NCI-H1930 (cell line): ENCODE data around the gene NFKBIZ.

Experiments used
- DNase-seq, 2 experiments: peaks; one replicate each; lab custom pipeline; 2025; lab: John Stamatoyannopoulos, UW

NFKBIZ gene

GRCh38 chr3:101848754-101849713 lies at the start of gene NFKBIZ:
NFKBIZ (plus strand) TSS chr3:101849514; CDS start chr3:101849629, 115 bp downstream.
- DNase-seq, result peak; percentile 57 to 73

- no peak for DNase-seq
Measured at GRCh38 chr3:101801174-101801573, 48.1 kb upstream of the NFKBIZ start.

- DNase-seq, result no peak
Measured at GRCh38 chr3:101802179-101802578, 47.1 kb upstream of the NFKBIZ start.

DNA sequence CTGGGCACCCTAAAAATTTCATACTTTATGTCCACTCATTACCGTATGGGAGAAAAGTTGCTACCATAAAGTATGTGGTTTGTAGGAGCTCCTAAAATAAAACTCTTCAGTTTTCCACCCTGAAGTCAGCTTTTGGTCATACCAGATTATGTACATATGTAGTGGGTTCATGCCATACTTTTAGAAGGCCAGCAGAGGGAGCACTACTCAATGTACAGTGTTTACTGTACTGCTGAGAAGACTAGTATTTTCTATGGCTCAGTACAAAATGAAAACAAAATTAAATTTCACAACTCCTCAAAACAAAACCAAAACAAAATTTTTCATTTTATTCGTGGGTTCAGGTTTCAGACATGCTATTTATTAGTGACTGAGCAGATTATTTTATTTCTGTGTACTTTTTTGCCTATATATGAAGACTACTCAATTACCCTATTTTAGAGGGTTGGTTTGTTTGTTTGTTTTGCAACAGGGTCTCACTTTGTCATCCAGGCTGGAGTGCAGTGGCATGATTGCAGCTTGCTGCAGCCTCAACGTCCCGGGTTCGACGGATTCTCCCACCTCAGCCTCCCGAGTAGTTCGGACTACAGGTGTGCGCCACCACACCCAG lies 46.0 kb upstream of the NFKBIZ start:
- DNase-seq, result peak in 1 of 2 experiments; percentile 25

GRCh38 chr3:101803939-101804338 lies 45.4 kb upstream of the NFKBIZ start:
- no peak for DNase-seq

GRCh38 chr3:101806491-101806890 lies 42.8 kb upstream of the NFKBIZ start:
- DNase-seq, result no peak

GRCh38 chr3:101807888-101808287 lies 41.4 kb upstream of the NFKBIZ start:
- DNase-seq, result no peak

GRCh38 chr3:101809178-101810021 lies 39.9 kb upstream of the NFKBIZ start:
- DNase-seq, result peak in 1 of 2 experiments; percentile 4

GRCh38 chr3:101810022-101810418 lies 39.3 kb upstream of the NFKBIZ start:
- no peak for DNase-seq

GRCh38 chr3:101811875-101812274 lies 37.4 kb upstream of the NFKBIZ start:
- no peak for DNase-seq

GRCh38 chr3:101812895-101813294 lies 36.4 kb upstream of the NFKBIZ start:
- no peak for DNase-seq

DNA sequence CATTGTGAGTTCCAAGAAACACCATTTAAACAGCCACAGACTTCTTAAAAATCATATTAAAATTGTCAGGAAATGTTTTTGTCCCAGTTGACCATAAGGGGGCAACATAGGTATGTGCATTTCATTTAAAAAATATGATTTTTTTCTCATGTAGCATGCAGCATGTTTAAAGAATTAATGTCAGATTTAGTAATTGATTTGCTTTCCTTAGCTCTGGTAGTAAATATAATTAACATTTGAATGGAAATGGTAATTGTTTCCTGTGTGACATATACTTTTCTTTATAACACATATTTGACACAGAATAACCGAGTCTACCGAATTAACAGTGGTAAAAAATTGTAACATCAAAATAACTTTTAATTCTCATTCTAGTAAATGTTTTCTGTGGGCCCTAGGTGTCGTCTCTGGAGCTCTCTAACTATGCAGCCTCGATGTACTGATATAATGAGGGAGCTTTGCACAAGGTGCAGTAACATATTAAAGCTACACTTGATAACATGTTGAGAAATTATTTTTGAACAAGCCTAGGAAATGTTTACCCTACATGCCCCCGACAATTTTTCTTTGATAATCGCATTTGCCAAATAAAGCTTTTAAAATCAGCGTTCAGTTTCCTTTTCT lies 35.4 kb upstream of the NFKBIZ start:
- no peak for DNase-seq

DNA sequence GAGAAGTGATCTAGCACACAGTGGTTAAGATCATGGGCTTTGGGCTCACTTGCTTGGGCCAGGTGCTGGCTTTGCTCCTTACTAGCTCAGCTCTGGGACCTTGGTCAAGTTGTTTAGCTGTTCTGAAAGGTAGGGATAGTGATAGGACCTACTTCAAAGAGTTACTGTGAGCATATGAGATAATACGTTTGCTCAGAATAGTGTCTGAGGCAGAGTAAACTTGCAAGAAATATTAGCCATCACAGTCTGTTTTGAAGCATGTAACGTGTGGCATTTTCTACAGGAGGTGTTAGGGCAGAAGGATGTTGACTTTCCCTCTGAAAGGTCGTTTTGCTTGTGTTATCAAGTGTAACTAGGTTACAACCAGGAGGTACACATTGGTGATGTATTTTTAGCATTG lies 34.5 kb upstream of the NFKBIZ start:
- DNase-seq, result no peak

- DNase-seq, result no peak
Measured at GRCh38 chr3:101816215-101817149, 32.8 kb upstream of the NFKBIZ start.

DNA sequence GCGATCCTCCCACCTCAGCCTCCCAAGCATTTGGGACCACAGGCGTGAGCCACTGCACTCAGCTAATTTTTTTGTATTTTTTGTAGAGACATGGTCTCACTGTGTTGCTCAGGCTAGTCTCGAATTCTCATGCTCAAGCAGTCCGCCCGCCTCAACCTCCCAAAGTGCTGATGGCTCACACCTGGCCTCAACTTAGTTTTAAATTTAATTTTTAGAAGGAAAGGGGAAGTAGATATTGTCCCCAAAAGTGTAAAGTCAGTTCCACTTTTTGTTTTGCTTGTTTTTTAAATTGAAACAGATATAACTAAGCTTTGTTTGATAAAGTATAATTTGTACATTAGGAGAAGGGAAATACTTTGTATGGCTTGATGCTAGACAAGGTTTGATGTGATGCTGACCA lies 31.3 kb upstream of the NFKBIZ start:
- DNase-seq, result no peak

- DNase-seq, result no peak
Measured at GRCh38 chr3:101819649-101820206, 29.6 kb upstream of the NFKBIZ start.

GRCh38 chr3:101821503-101821902 lies 27.8 kb upstream of the NFKBIZ start:
- DNase-seq, result no peak

DNA sequence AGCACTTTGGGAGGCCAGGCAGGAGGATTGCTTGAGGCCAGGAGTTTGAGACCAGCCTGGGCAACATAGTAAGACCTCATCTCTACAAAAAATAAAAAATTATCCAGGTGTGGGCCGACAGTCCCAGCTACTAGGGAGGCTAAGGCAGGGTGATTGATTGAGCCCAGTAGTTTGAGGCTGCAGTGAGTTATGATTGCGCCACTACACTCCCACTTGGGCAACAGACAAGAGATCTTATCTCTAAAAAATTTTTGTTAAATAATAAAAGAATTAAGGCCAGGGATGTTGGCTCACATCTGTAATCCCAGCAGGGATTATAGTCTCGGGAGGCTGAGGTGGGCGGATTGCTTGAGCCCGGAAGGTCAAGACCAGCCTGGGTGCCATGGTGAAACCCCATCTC lies 25.8 kb upstream of the NFKBIZ start:
- no peak for DNase-seq

DNA sequence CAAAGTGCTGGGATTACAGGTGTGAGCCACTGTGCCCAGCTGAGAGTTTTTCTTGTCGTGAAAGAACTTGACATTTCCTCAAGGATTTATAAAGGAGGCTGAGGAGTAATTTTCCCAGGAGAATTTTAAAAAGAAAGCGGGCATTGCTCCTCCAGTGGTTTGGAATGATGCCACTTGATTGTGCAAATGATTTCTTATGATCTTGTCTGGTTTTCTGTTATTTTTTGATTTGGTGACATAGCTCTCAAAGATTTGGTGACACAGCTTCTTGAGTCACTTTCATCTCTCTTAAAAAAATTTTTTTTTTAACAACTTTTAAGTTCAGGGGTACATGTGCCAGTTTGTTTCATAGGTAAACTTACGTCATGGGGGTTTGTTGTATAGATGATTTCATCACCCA lies 24.6 kb upstream of the NFKBIZ start:
- no peak for DNase-seq

GRCh38 chr3:101825904-101826445 lies 23.3 kb upstream of the NFKBIZ start:
- no peak for DNase-seq
